SK-N-MC (cell line): ENCODE results near the gene MAP3K9.

ENCODE experiments used
- DNase-seq: peaks from one replicate; pipeline ENCODE4 v3.0.0-alpha.2; 2011; ENCODE audit warnings: low read depth, low spot score
- H3K27ac ChIP-seq: fragments of 200-600 bp; sonication (generic); 2 replicates; pipeline ENCODE4 v1.5.1; 2016; ENCODE audit warnings: mixed run types
- H3K36me3 ChIP-seq: fragments of 200-600 bp; sonication (generic); 2 replicates; pipeline ENCODE4 v1.6.1; 2017; ENCODE audit warnings: antibody characterized with exemption, low read length, mixed read lengths; ENCODE audit not compliant: insufficient read depth
- H3K4me3 ChIP-seq: fragments of 200-600 bp; sonication (generic); 2 replicates; pipeline ENCODE4 v1.5.1; 2016
- H3K9ac ChIP-seq: fragments of 200-600 bp; sonication (generic); 2 replicates; pipeline ENCODE4 v1.8.0; 2017; ENCODE audit warnings: mixed run types, mixed read lengths; ENCODE audit not compliant: insufficient read length
- H3K9me3 ChIP-seq: fragments of 200-600 bp; sonication (generic); 2 replicates; pipeline ENCODE4 v1.6.1; 2017; ENCODE audit warnings: low read depth, mild to moderate bottlenecking, antibody characterized with exemption, low read length, moderate library complexity, mixed read lengths
- EZH2 ChIP-seq: fragments of 200-600 bp; sonication (generic); IDR thresholded peaks from one replicate; pipeline ENCODE4 v1.6.1; 2017; ENCODE audit warnings: antibody characterized with exemption
- FOXP2 ChIP-seq: optimal IDR thresholded peaks from 2 replicates; pipeline ENCODE3; 2011; ENCODE audit warnings: mild to moderate bottlenecking, moderate library complexity; ENCODE audit not compliant: insufficient read depth; ENCODE audit errors: extremely low read length, control extremely low read depth
- POLR2AphosphoS5 ChIP-seq: IDR thresholded peaks from 2 replicates; pipeline ENCODE4 v1.6.1; 2012; ENCODE audit warnings: mild to moderate bottlenecking, low read depth, low read length, borderline replicate concordance

MAP3K9 gene

GRCh38 chr14:70794294-70794693 lies 15.0 kb downstream of the MAP3K9 start:
- TF ChIP-seq POLR2AphosphoS5 = no peak
- no peak for TF ChIP-seq FOXP2
- no peak for TF ChIP-seq EZH2
- no peak for DNase-seq
- Histone ChIP-seq H3K4me3 (no peak overlapping the region), H3K27ac (no peak overlapping the region), H3K9me3 (no peaks in the 10 kb centered on the region), H3K36me3 (no peaks in the 10 kb centered on the region), H3K9ac (no peak overlapping the region)

- H3K4me3 ChIP-seq = no peak overlapping the region
- TF ChIP-seq FOXP2 (no peak), POLR2AphosphoS5 (no peak), EZH2 (no peak)
- H3K27ac ChIP-seq = no peak overlapping the region
- H3K36me3 ChIP-seq = no peaks in the 10 kb centered on the region
- DNase-seq = no peak
- H3K9ac ChIP-seq = no peak overlapping the region
- no peaks in the 10 kb centered on the region for H3K9me3 ChIP-seq
Observed at GRCh38 chr14:70793637-70794036, 15.7 kb downstream of the MAP3K9 start.

- Histone ChIP-seq H3K36me3 (no peaks in the 10 kb centered on the region), H3K9ac (no peak overlapping the region), H3K9me3 (no peaks in the 10 kb centered on the region), H3K4me3 (no peak overlapping the region), H3K27ac (no peak overlapping the region)
- no peak for DNase-seq
- TF ChIP-seq FOXP2 (no peak), POLR2AphosphoS5 (no peak), EZH2 (no peak)
Observed at GRCh38 chr14:70792939-70793338, 16.4 kb downstream of the MAP3K9 start.

- H3K36me3 ChIP-seq = no peaks in the 10 kb centered on the region
- DNase-seq = no peak
- TF ChIP-seq FOXP2 = no peak
- no peak for TF ChIP-seq POLR2AphosphoS5
- TF ChIP-seq EZH2 = no peak
- H3K27ac ChIP-seq = no peak overlapping the region
- H3K4me3 ChIP-seq = no peak overlapping the region
- no peaks in the 10 kb centered on the region for H3K9me3 ChIP-seq
- H3K9ac ChIP-seq = no peak overlapping the region
Observed at GRCh38 chr14:70791971-70792370, 17.3 kb downstream of the MAP3K9 start.

DNA sequence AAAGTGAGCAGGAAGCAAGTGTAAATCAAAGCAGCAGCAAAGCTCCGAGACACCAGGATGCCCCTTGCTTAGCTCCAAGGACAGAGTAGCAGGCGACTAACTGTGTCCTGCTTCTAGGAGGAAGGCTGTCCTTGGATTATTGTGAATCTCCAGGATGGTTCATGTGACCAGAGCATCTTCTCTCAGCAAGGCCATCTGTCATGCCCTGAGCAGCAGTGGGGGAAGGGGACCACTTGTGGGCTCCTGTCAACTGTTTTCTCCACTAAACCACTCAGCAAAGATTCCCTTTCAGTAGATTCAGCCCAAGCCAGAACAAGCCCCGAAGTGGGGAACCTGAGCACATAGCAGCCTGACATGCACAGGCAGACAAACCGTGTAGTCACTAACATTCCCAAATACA lies 19.4 kb downstream of the MAP3K9 start:
- no peak for TF ChIP-seq POLR2AphosphoS5
- no peak for TF ChIP-seq EZH2
- no peak for TF ChIP-seq FOXP2
- Histone ChIP-seq H3K9me3 (no peaks in the 10 kb centered on the region), H3K36me3 (no peaks in the 10 kb centered on the region), H3K4me3 (no peak overlapping the region), H3K27ac (no peak overlapping the region), H3K9ac (no peak overlapping the region)
- DNase-seq = no peak

DNA sequence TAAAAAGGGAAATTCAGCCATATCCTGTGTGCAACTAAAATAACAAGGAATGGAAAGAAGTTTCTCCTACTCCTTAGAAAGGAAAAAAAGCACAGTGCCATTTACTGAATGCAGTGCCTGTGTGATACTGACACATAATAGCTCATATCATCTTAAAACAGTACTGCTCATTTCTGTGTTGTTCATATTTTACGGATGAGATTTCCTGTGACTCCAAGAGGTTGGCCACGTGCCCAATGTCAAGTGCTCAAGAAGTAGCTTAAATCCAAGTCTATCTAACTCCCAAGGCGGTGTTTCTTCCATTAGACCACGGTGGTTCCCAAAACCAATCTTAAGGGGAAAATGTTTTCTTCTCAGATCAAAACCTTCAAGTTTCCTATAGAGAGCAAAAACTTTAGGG lies 20.0 kb downstream of the MAP3K9 start:
- TF ChIP-seq FOXP2 (no peak), POLR2AphosphoS5 (no peak), EZH2 (no peak)
- Histone ChIP-seq H3K27ac (no peak overlapping the region), H3K9ac (no peak overlapping the region), H3K36me3 (no peaks in the 10 kb centered on the region), H3K9me3 (no peaks in the 10 kb centered on the region), H3K4me3 (no peak overlapping the region)
- peak; percentile 59 for DNase-seq

GRCh38 chr14:70788898-70789297 lies 20.4 kb downstream of the MAP3K9 start:
- H3K9ac ChIP-seq = no peak overlapping the region
- H3K36me3 ChIP-seq = no peaks in the 10 kb centered on the region
- H3K27ac ChIP-seq = no peak overlapping the region
- TF ChIP-seq EZH2 (no peak), POLR2AphosphoS5 (no peak), FOXP2 (no peak)
- no peak overlapping the region for H3K4me3 ChIP-seq
- DNase-seq = no peak
- no peaks in the 10 kb centered on the region for H3K9me3 ChIP-seq

DNA sequence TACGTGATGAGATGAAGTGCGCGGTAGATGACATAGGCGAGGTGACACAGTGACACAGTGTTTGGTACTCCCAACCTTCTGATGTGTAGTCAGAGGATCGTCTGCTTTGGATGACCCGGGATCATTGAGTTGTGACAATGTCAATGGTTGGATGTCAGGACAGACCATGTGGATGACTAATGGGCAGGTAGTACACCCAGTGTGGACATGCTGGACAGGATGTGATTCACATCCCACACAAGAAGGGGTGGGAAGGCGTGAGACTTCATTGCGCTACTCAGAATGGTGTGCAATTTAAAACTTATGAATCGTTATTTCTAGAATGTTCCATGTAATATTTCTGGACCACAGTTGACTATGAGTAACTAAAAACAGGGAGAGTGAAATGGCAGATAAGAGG lies 23.8 kb downstream of the MAP3K9 start:
- no peak overlapping the region for H3K4me3 ChIP-seq
- TF ChIP-seq POLR2AphosphoS5 = no peak
- no peak for TF ChIP-seq FOXP2
- no peak for TF ChIP-seq EZH2
- no peaks in the 10 kb centered on the region for H3K36me3 ChIP-seq
- no peaks in the 10 kb centered on the region for H3K9me3 ChIP-seq
- H3K9ac ChIP-seq = no peak overlapping the region
- no peak for DNase-seq
- no peak overlapping the region for H3K27ac ChIP-seq

DNA sequence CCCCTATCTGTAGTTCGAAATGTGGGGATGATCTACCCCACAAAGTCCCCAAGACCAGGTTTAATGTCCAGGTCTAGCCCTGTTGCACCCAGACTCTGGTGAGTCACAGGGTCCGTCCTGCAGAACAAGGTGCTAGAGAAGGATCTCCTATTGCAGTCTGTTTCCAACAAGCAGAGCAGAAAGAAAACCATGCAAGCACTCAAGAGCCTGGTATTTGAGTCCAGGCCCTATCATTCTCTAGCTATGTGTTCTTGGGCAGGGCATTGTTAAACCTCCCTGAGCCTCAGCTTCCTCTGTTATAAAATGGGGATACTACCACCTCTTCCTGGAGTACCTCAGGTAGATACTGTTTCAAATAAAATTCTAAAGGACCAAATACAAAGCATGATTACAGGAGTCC lies 24.4 kb downstream of the MAP3K9 start:
- Histone ChIP-seq H3K36me3 (no peaks in the 10 kb centered on the region), H3K4me3 (no peak overlapping the region), H3K9me3 (no peaks in the 10 kb centered on the region), H3K27ac (no peak overlapping the region), H3K9ac (no peak overlapping the region)
- DNase-seq = no peak
- no peak for TF ChIP-seq EZH2
- no peak for TF ChIP-seq POLR2AphosphoS5
- no peak for TF ChIP-seq FOXP2

DNA sequence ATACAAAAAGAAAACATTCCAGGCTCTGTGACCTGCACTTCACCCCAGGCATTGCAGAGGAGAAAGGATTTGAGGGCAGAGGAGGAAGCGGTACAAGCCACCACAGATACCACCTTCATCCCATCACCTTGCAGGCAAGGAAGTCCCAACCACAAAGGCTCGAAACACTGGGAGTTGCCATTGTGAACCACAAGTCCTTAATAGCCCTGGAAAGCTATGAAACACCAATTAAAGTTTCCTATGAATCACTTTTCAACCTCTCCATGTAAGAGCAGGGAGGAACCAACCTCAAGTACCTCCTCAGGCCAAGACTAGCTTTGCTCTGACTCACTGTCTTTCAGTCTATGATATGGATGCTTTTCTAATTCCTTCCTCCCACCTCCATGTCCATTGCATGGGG lies 27.0 kb downstream of the MAP3K9 start:
- no peak overlapping the region for H3K4me3 ChIP-seq
- DNase-seq = no peak
- no peaks in the 10 kb centered on the region for H3K9me3 ChIP-seq
- H3K36me3 ChIP-seq = no peaks in the 10 kb centered on the region
- no peak overlapping the region for H3K27ac ChIP-seq
- no peak overlapping the region for H3K9ac ChIP-seq
- TF ChIP-seq FOXP2 (no peak), EZH2 (no peak), POLR2AphosphoS5 (no peak)
